H1 (cell line): ENCODE data around the gene IGFBP4. TPM values are rescaled to one million over a fixed set of nuclear protein-coding genes. Genes with fewer than 3 reads are reported as not detected.

ENCODE experiments used
- CTCF ChIA-PET: fragments of 300-600 bp; sonication (Branson Sonifier 250); formaldehyde crosslinking; loops from one replicate; lab custom pipeline; 2021; ENCODE audit not compliant: partially characterized antibody; lab: Charles Lee
- POLR2A ChIA-PET: fragments of 300-600 bp; sonication (Branson Sonifier 250); formaldehyde crosslinking; loops from one replicate; lab custom pipeline; 2021; ENCODE audit warnings: inconsistent platforms; ENCODE audit not compliant: partially characterized antibody; lab: Charles Lee
- DNase-seq, 2 experiments: peaks; one replicate each; pipeline versions ENCODE4 v3.0.0 to v3.0.0-alpha.2; 2010 to 2022; ENCODE audit warnings: low spot score in 2 of 2, low read depth in 1 of 2, mixed read lengths in 1 of 2
- FAIRE-seq: peaks from 2 replicates; lab custom pipeline; 2011; peaks lifted over from hg19 to GRCh38; lab: Jason Lieb, UNC
- H2AFZ ChIP-seq: 2 replicates; pipeline ENCODE4 v1.8.1; 2012; ENCODE audit warnings: low read length, inconsistent platforms
- H2AK5ac ChIP-seq: 2 replicates; pipeline ENCODE4 v1.6.1; 2013; ENCODE audit warnings: low read depth, low read length
- H2BK120ac ChIP-seq: replicated peaks from 2 replicates; pipeline ENCODE3; 2013; ENCODE audit warnings: low read depth, low read length, inconsistent platforms
- H2BK12ac ChIP-seq: 2 replicates; pipeline ENCODE4 v1.6.1; 2013; ENCODE audit warnings: low read depth, low read length
- H2BK15ac ChIP-seq: 2 replicates; pipeline ENCODE4 v1.6.1; 2013; ENCODE audit warnings: low read length
- H2BK20ac ChIP-seq: 2 replicates; pipeline ENCODE4 v1.6.1; 2013; ENCODE audit warnings: low read length
- H2BK5ac ChIP-seq: 2 replicates; pipeline ENCODE4 v1.6.1; 2013; ENCODE audit warnings: low read depth, low read length
- H3K14ac ChIP-seq: 2 replicates; pipeline ENCODE4 v1.6.1; 2013; ENCODE audit warnings: inconsistent platforms; ENCODE audit not compliant: insufficient read length
- H3K18ac ChIP-seq: 2 replicates; pipeline ENCODE4 v1.6.1; 2013; ENCODE audit warnings: low read length; ENCODE audit errors: extremely low read depth
- H3K23ac ChIP-seq: 2 replicates; pipeline ENCODE4 v1.6.1; 2013; ENCODE audit warnings: inconsistent platforms; ENCODE audit not compliant: insufficient read length
- H3K23me2 ChIP-seq: 2 replicates; pipeline ENCODE4 v1.6.1; 2013; ENCODE audit warnings: low read depth, low read length
- H3K27ac ChIP-seq: 2 replicates; pipeline ENCODE4 v1.6.1; 2011; ENCODE audit warnings: low read depth, low read length, inconsistent platforms
- H3K27me3 ChIP-seq, 4 experiments: replicated peaks in 1 of 4; 1 replicate in 1 of 4; 2 replicates in 3 of 4; pipeline versions ENCODE4 v1.6.1 to v1.8.1; 2011 to 2013; ENCODE audit warnings: low read length in 3 of 4, mild to moderate bottlenecking in 3 of 4, inconsistent platforms in 2 of 4, mixed read lengths in 2 of 4, moderate library complexity in 1 of 4; ENCODE audit not compliant: control insufficient read depth in 3 of 4, insufficient read depth in 3 of 4; ENCODE audit errors: extremely low read depth in 1 of 4
- H3K36me3 ChIP-seq, 4 experiments: 2 replicates each; pipeline versions ENCODE4 v1.6.1 to v1.8.1; 2011 to 2013; ENCODE audit warnings: mild to moderate bottlenecking in 4 of 4, low read length in 3 of 4, moderate library complexity in 2 of 4, control low read depth in 1 of 4, inconsistent platforms in 1 of 4; ENCODE audit not compliant: insufficient read depth in 4 of 4, control insufficient read depth in 2 of 4
- H3K4ac ChIP-seq: replicated peaks from 2 replicates; pipeline ENCODE3; 2013; ENCODE audit warnings: low read length, low read depth, mixed read lengths, inconsistent platforms; ENCODE audit not compliant: insufficient read length
- H3K4me1 ChIP-seq, 4 experiments: replicated peaks in 1 of 4; 1 replicate in 1 of 4; 2 replicates in 3 of 4; pipeline versions ENCODE4 v1.6.1 to v1.8.1; 2011 to 2013; ENCODE audit warnings: low read length in 3 of 4, inconsistent platforms in 2 of 4, mixed read lengths in 1 of 4; ENCODE audit not compliant: insufficient read depth in 4 of 4, control insufficient read depth in 3 of 4
- H3K4me2 ChIP-seq, 2 experiments: 2 replicates each; pipeline versions ENCODE4 v1.6.1 to v1.8.1; 2011 to 2013; ENCODE audit warnings: low read depth in 2 of 2, low read length in 2 of 2, control low read depth in 1 of 2, inconsistent platforms in 1 of 2, mild to moderate bottlenecking in 1 of 2; ENCODE audit not compliant: insufficient read depth in 1 of 2
- H3K4me3 ChIP-seq, 4 experiments: fragments of 200-600, 300-600 bp in 1 of 4; sonication (generic), shearing (Covaris generic), sonication (Bioruptor Twin) in 1 of 4; 2 replicates each; pipeline versions ENCODE4 v1.5.1 to v1.8.1; 2011 to 2016; ENCODE audit warnings: low read length in 4 of 4, low read depth in 3 of 4, control low read depth in 2 of 4, inconsistent platforms in 2 of 4, mild to moderate bottlenecking in 2 of 4, mixed read lengths in 1 of 4, moderate library complexity in 1 of 4; ENCODE audit not compliant: insufficient read depth in 2 of 4; ENCODE audit errors: extremely low read depth in 1 of 4
- H3K56ac ChIP-seq: replicated peaks from 2 replicates; pipeline ENCODE3; 2013; ENCODE audit warnings: low read depth, mild to moderate bottlenecking, mixed read lengths, low read length, inconsistent platforms; ENCODE audit not compliant: insufficient read length
- H3K79me1 ChIP-seq: 2 replicates; pipeline ENCODE4 v1.6.1; 2013; ENCODE audit warnings: low read depth, low read length, control low read depth
- H3K79me2 ChIP-seq, 2 experiments: 2 replicates each; pipeline versions ENCODE4 v1.6.1 to v1.8.1; 2012 to 2013; ENCODE audit warnings: low read length in 2 of 2, mild to moderate bottlenecking in 2 of 2, inconsistent platforms in 1 of 2; ENCODE audit not compliant: insufficient read depth in 2 of 2, control insufficient read depth in 1 of 2
- H3K9ac ChIP-seq, 4 experiments: replicated peaks in 1 of 4; 1 replicate in 1 of 4; 2 replicates in 3 of 4; pipeline versions ENCODE4 v1.6.1 to v1.8.1; 2011 to 2013; ENCODE audit warnings: low read depth in 3 of 4, low read length in 3 of 4, control low read depth in 2 of 4, mild to moderate bottlenecking in 2 of 4, moderate library complexity in 2 of 4, inconsistent platforms in 1 of 4; ENCODE audit errors: extremely low read depth in 1 of 4
- H3K9me3 ChIP-seq, 2 experiments: 2 replicates each; pipeline versions ENCODE4 v1.6.1 to v1.8.1; 2012 to 2013; ENCODE audit warnings: mild to moderate bottlenecking in 2 of 2, moderate library complexity in 2 of 2, control low read depth in 1 of 2, inconsistent platforms in 1 of 2, low read depth in 1 of 2, low read length in 1 of 2, mixed read lengths in 1 of 2; ENCODE audit not compliant: insufficient read depth in 2 of 2
- H4K20me1 ChIP-seq, 2 experiments: replicated peaks in 1 of 2; 2 replicates each; pipeline versions ENCODE3 to v1.8.1; 2011 to 2013; ENCODE audit warnings: inconsistent platforms in 2 of 2, low read length in 2 of 2, mild to moderate bottlenecking in 1 of 2; ENCODE audit not compliant: insufficient read depth in 2 of 2, control insufficient read depth in 1 of 2
- H4K5ac ChIP-seq: 2 replicates; pipeline ENCODE4 v1.6.1; 2013; ENCODE audit warnings: low read length, low read depth, mixed read lengths, inconsistent platforms; ENCODE audit not compliant: insufficient read length
- H4K8ac ChIP-seq: 2 replicates; pipeline ENCODE4 v1.8.0; 2013; ENCODE audit warnings: mild to moderate bottlenecking, moderate library complexity, low read length, inconsistent platforms; ENCODE audit not compliant: insufficient read depth; ENCODE audit errors: extremely low read depth
- H4K91ac ChIP-seq: replicated peaks from 2 replicates; pipeline ENCODE3; 2013; ENCODE audit warnings: low read length, mixed read lengths, inconsistent platforms; ENCODE audit not compliant: insufficient read length
- BRCA1 ChIP-seq: IDR thresholded peaks from 2 replicates; pipeline ENCODE4 v1.6.1; 2012; ENCODE audit warnings: low read depth, low read length, improper control_type of control experiment
- CHD2 ChIP-seq: IDR thresholded peaks from 2 replicates; pipeline ENCODE4 v1.6.1; 2012; ENCODE audit warnings: low read length, improper control_type of control experiment
- E2F6 ChIP-seq: IDR thresholded peaks from 2 replicates; pipeline ENCODE4 v1.6.1; 2012; ENCODE audit warnings: inconsistent platforms
- PHF8 ChIP-seq: fragments of 200-600 bp; sonication (generic); conservative IDR thresholded peaks from 2 replicates; pipeline ENCODE4 v1.7.1; 2012; ENCODE audit warnings: low read depth, mild to moderate bottlenecking, inconsistent platforms, low read length, moderate library complexity
- POU5F1 ChIP-seq: IDR thresholded peaks from 2 replicates; pipeline ENCODE4 v1.6.1; 2011; ENCODE audit warnings: low read depth, mild to moderate bottlenecking, low read length, moderate library complexity
- RNF2 ChIP-seq: fragments of 200-900, 300-1000 bp; sonication (generic); IDR thresholded peaks from 2 replicates; pipeline ENCODE4 v1.7.1; 2016; ENCODE audit warnings: borderline replicate concordance, low read depth, mild to moderate bottlenecking, antibody characterized with exemption, low read length; ENCODE audit not compliant: poor library complexity, severe bottlenecking; ENCODE audit errors: missing control alignments
- SAP30 ChIP-seq: fragments of 300-600 bp; sonication (generic); IDR thresholded peaks from 2 replicates; pipeline ENCODE4 v1.7.1; 2012; ENCODE audit warnings: low read length, moderate library complexity, mild to moderate bottlenecking, inconsistent platforms; ENCODE audit not compliant: insufficient read depth, insufficient replicate concordance
- SIN3A ChIP-seq, 2 experiments: IDR thresholded peaks in 1 of 2; conservative IDR thresholded peaks in 1 of 2; 2 replicates each; pipeline ENCODE4 v1.6.1; 2011 to 2012; ENCODE audit warnings: low read length in 2 of 2, improper control_type of control experiment in 1 of 2, low read depth in 1 of 2, mild to moderate bottlenecking in 1 of 2
- SP1 ChIP-seq: IDR thresholded peaks from 2 replicates; pipeline ENCODE4 v1.6.1; 2011; ENCODE audit warnings: low read depth, low read length
- WGBS, 2 experiments: shearing (Covaris generic) in 1 of 2; methylation state at CpG; one replicate each; pipeline versions ENCODE4 v1.1.6 to v1.1.7; 2013 to 2015; ENCODE audit warnings: low lambda C conversion rate in 2 of 2, mixed read lengths in 2 of 2, inconsistent platforms in 1 of 2, low coverage in 1 of 2, missing lambda C conversion rate in 1 of 2; ENCODE audit not compliant: insufficient replicate concordance in 2 of 2, insufficient coverage in 1 of 2, insufficient read length in 1 of 2; ENCODE audit errors: extremely low coverage in 1 of 2, missing lambda C conversion rate in 1 of 2; 5-methylcytosine and 5-hydroxymethylcytosine counted together
- polyA plus RNA-seq, 7 experiments: library from polyadenylated mRNA; depleted of rRNA in 3 of 7; stranded (reverse) in 5 of 7; unstranded in 2 of 7; fragments of >200 nt in 5 of 7; fragments of 200-250 nt in 2 of 7; gene quantifications; 1 replicate in 5 of 7; 2 replicates in 1 of 7; 4 replicates in 1 of 7; pipeline versions ENCODE4 v1.2.1 to v1.2.3, GENCODE V29; 2011 to 2013; ENCODE audit warnings: missing spikeins in 2 of 7, mixed read lengths in 2 of 7
- total RNA-seq: library from RNA; stranded (reverse); fragmentation: NEBNext Ultra II Directional; extraction: Animal tissue kit (Norgen Biotek cat#: 25700); gene quantifications from 2 replicates; pipeline ENCODE4 v1.2.1, GENCODE V29; 2021

The IGFBP4 gene
- total and polyA plus RNA-seq, 2 of the 8 experiments (the other 6 are each of a cell fraction or from before 2014, with no cell fraction given), result 85.5 to 105 TPM

- no peak overlapping the region for H3K4me2 ChIP-seq
- H4K5ac ChIP-seq, result no peak overlapping the region
- H4K8ac ChIP-seq, result no peak overlapping the region; the same call in 1 of the 2 replicates
- no peak overlapping the region for H3K18ac ChIP-seq
- no peak overlapping the region for H3K14ac ChIP-seq
- no peaks in the 10 kb centered on the region for H3K27me3 ChIP-seq
- no peak overlapping the region for H3K27ac ChIP-seq
- no peak for TF ChIP-seq RNF2
- no peak for TF ChIP-seq SIN3A (conservative IDR thresholded peaks at IDR 0.05 in 1 of 2, IDR thresholded peaks at IDR 0.05 in 1 of 2; ENCODE audit: low read depth in 1 of 2, low read length in 2 of 2)
- TF ChIP-seq E2F6, result no peak
- TF ChIP-seq SAP30, result no peak
- no peak for TF ChIP-seq BRCA1
- TF ChIP-seq POU5F1, result no peak
- no peak for TF ChIP-seq CHD2
- no peak for TF ChIP-seq SP1
- no peak for TF ChIP-seq PHF8
- TF ChIP-seq, all 59 proteins: peak for 0
- ChIA-PET CTCF (interaction anchor here (0.6 to 5.7 kb wide), 10 partner anchors 10 to 185 kb away, joined by 3 to 30 read pairs (median 4); partner anchors contain the start of gene TOP2A), POLR2A (no interaction called here)
- H2BK5ac ChIP-seq, result no peak overlapping the region
- no peaks in the 10 kb centered on the region for H3K79me1 ChIP-seq
- DNase-seq (no peak), FAIRE-seq (no peak)
- H3K23me2 ChIP-seq, result no peaks in the 10 kb centered on the region; the same call in 1 of the 2 replicates
- H2AK5ac ChIP-seq, result no peak overlapping the region
- 90% methylated on average over 10 of the region's 10 CpGs; no CpG with 5 or more reads in 1 of the 2 experiments for WGBS, 2 experiments
- H4K91ac ChIP-seq, result no peak overlapping the region
- no peak overlapping the region for H2BK12ac ChIP-seq
- no peaks in the 10 kb centered on the region for H3K9me3 ChIP-seq
- H3K79me2 ChIP-seq, result no peaks in the 10 kb centered on the region
- no peak overlapping the region for H2BK120ac ChIP-seq
- no peak overlapping the region for H3K23ac ChIP-seq
- H2BK20ac ChIP-seq, result no peak overlapping the region
- H3K4me3 ChIP-seq, result no peak overlapping the region
- H4K20me1 ChIP-seq, result no peaks in the 10 kb centered on the region
- no peaks in the 10 kb centered on the region for H3K36me3 ChIP-seq
- no peak overlapping the region for H2AFZ ChIP-seq
- peaks cover 2 to 6% (median 5%) of the 10 kb centered on the region in 4 experiments for H3K4me1 ChIP-seq
- H3K56ac ChIP-seq, result no peak overlapping the region
- no peak overlapping the region for H3K9ac ChIP-seq
- no peak overlapping the region for H3K4ac ChIP-seq
- no peak overlapping the region for H2BK15ac ChIP-seq
These were observed 12.7 kb upstream of the IGFBP4 start for GRCh38 chr17:40430272-40431230.
